ENCODE measurements around the gene ELOVL4. TPM values are rescaled to one million over a fixed set of nuclear protein-coding genes. Genes with fewer than 3 reads are reported as not detected.

The ELOVL4 gene
- total RNA-seq, 1 donor from 2014 or later = 10.4 TPM

GRCh38 chr6:79868098-79868722 lies 79.1 kb downstream of the ELOVL4 start:
- no peaks in the 10 kb centered on the region for H3K27me3 Mint-ChIP-seq (ENCODE audit: low read depth, unreplicated experiment)
- H3K9ac ChIP-seq (ENCODE audit: low read length) = peak overlapping the region; percentile 57
- no peaks in the 10 kb centered on the region for H3K36me3 Mint-ChIP-seq (ENCODE audit: low read depth, unreplicated experiment)
- H3K4me3 Mint-ChIP-seq (ENCODE audit: unreplicated experiment) = no peak overlapping the region
- H3K36me3 ChIP-seq (ENCODE audit: insufficient read depth, low read length) = no peaks in the 10 kb centered on the region
- H3K4me3 ChIP-seq (ENCODE audit: insufficient read depth, low read depth, low read length) = no peak overlapping the region
- TF ChIP-seq CTCF (IDR thresholded peaks at IDR 0.05; ENCODE audit: insufficient read depth, low read depth, low read length) (peak; percentile 78), EZH2 (IDR thresholded peaks at IDR 0.05; ENCODE audit: insufficient read depth, low read length) (no peak)
- H3K4me1 ChIP-seq (ENCODE audit: insufficient read depth, low read length) = no peaks in the 10 kb centered on the region
- peaks cover 6% of the 10 kb centered on the region for H3K4me1 Mint-ChIP-seq (ENCODE audit: low read depth, unreplicated experiment)
- H4K20me1 ChIP-seq (ENCODE audit: insufficient read depth, low read length) = no peaks in the 10 kb centered on the region
- H3K9me3 ChIP-seq (ENCODE audit: insufficient read depth, low read depth, low read length) = no peaks in the 10 kb centered on the region
- H3K4me2 ChIP-seq (ENCODE audit: low read length) = peak overlapping the region; percentile 77
- FAIRE-seq = peak; percentile 43
- H3K79me2 ChIP-seq (ENCODE audit: insufficient read depth, low read length) = no peaks in the 10 kb centered on the region
- no peak overlapping the region for H3K27ac Mint-ChIP-seq (ENCODE audit: unreplicated experiment)
- H3K27me3 ChIP-seq (ENCODE audit: insufficient read depth, low read length) = no peaks in the 10 kb centered on the region
- H3K9me3 Mint-ChIP-seq (ENCODE audit: unreplicated experiment) = no peaks in the 10 kb centered on the region
- DNase-seq (ENCODE audit: low read depth) = peak; percentile 41
- H3K27ac ChIP-seq (ENCODE audit: low read depth, low read length) = no peak overlapping the region
- peak overlapping the region; percentile 31 for H2AFZ ChIP-seq (ENCODE audit: low read depth, low read length)

Other genes starting within 250 kb of the ELOVL4 start
- 3.3 and 4.9 TPM in 2 replicates for gene TTK, start 57.1 kb upstream of the ELOVL4 start, total RNA-seq
- gene BCKDHB, start 159.1 kb upstream of the ELOVL4 start, total RNA-seq = 18.4 and 22.4 TPM in 2 replicates